Stimulated activated naive B cell treated with anti-CD40 and anti-IgM and Interleukin-4, amounts not matched to agents 10 μg/mL and 1 μg/mL and 100 μg/mL, for 72 hours (primary cell): Measurements from ENCODE around the gene NAV1.

Experiments
- ATAC-seq, 2 donors: fragments of 150-1000 bp; cut with Tn5 transposase; replicated peaks; 2 replicates each; pipeline ENCODE4 v1.10.0; 2021; ENCODE audit warnings: moderate library complexity in 1 of 2
- DNase-seq: peaks from one replicate; pipeline ENCODE4 v3.0.0; 2021
- H3K27ac Mint-ChIP-seq: one replicate; pipeline ENCODE4 v1.8.0; 2022; ENCODE audit warnings: mild to moderate bottlenecking, mixed read lengths
- H3K27me3 Mint-ChIP-seq, 2 donors: one replicate each; pipeline ENCODE4 v1.8.0; 2022; ENCODE audit warnings: mixed read lengths in 2 of 2
- H3K36me3 Mint-ChIP-seq, 2 donors: one replicate each; pipeline ENCODE4 v1.8.0; 2022; ENCODE audit warnings: mixed read lengths in 2 of 2, mild to moderate bottlenecking in 1 of 2
- H3K4me1 Mint-ChIP-seq, 2 donors: one replicate each; pipeline ENCODE4 v1.8.0; 2022; ENCODE audit warnings: mixed read lengths in 2 of 2, mild to moderate bottlenecking in 1 of 2
- H3K4me3 Mint-ChIP-seq, 2 donors: one replicate each; pipeline ENCODE4 v1.8.0; 2022; ENCODE audit warnings: mild to moderate bottlenecking in 2 of 2, mixed read lengths in 2 of 2, moderate library complexity in 1 of 2
- H3K9me3 Mint-ChIP-seq, 2 donors: one replicate each; pipeline ENCODE4 v1.8.0; 2022; ENCODE audit warnings: mixed read lengths in 2 of 2, mild to moderate bottlenecking in 1 of 2

Gene NAV1

DNA sequence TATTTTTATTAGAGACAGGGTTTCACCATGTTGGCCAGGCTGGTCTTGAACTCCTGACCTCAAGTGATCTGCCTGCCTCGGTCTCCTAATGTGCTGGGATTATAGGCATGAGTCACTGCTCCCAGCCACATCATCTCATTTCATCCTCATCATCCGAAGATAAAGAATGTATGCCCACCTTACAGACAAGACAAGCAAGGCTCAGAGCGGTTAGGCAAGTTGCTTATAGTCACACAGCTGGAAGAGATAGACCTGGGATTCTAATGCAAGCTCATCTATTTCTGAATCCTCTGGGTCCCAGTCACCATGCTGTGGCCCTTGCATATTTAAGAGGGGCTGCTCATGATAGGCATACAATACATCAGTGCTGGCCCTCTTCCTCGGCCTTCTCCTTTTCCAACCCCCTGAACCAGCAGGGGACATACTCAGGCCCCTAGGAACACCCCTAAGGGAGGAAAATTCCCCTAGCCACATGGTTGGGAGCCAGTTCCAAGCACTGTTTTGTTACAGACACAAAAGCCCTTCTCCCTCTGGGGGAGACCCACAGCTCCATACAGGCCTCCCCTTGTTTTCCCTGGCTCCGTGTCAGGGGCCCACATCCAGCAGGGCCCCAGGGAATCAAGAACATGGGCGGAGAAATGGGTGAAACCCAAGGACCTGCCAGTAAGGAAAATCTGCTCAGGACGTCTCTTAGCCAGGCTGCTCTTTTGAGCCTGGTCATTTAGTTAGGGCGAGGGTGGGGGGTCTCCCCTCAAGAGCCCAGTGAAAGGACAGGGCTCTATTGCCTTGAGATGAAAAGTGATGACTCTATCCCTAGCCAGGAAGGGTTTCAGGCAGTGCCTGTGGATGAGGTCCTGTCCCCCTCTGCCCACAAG, 38.9 kb upstream of the NAV1 start:
- H3K27ac Mint-ChIP-seq, result no peak overlapping the region

DNA sequence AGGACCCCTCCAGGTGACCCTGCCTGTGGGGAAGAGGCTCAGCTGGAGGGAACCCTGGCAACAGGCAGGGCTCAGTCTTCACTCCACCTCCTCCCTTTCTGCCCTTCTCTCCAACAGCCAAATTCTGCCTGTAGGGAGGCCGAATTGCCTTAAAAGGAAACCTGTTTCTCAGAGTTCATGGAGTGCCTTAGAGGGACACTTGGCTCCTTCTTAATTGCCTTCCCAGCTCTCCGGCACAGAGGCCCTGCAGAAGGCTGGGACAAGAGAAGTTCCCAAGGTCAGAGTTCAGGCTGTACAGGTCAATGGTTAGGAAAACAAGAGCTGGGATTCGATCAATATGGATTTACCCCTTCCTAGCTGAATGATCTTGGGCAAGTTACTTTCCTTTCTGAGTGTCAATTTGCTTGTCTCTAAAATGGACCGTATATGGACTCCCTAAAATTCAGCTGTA, 38.2 kb upstream of the NAV1 start:
- Mint-ChIP-seq H3K9me3 (no peaks in the 10 kb centered on the region), H3K4me3 (no peak overlapping the region), H3K4me1 (peaks cover 6 to 24% of the 10 kb centered on the region in 2 donors), H3K36me3 (peaks cover 20 to 21% of the 10 kb centered on the region in 2 donors), H3K27me3 (no peaks in the 10 kb centered on the region), H3K27ac (no peak overlapping the region)
- DNase-seq, result no peak
- ATAC-seq, result no peak

More for the DNA sequence above, 38.9 kb upstream of the NAV1 start:
- H3K27me3 Mint-ChIP-seq, result no peaks in the 10 kb centered on the region
- peaks cover 0 to 18% of the 10 kb centered on the region in 2 donors for H3K4me1 Mint-ChIP-seq
- no peak for DNase-seq
- no peak overlapping the region for H3K4me3 Mint-ChIP-seq
- H3K36me3 Mint-ChIP-seq, result peaks cover 19 to 24% of the 10 kb centered on the region in 2 donors
- no peaks in the 10 kb centered on the region for H3K9me3 Mint-ChIP-seq
- ATAC-seq, result no peak

DNA sequence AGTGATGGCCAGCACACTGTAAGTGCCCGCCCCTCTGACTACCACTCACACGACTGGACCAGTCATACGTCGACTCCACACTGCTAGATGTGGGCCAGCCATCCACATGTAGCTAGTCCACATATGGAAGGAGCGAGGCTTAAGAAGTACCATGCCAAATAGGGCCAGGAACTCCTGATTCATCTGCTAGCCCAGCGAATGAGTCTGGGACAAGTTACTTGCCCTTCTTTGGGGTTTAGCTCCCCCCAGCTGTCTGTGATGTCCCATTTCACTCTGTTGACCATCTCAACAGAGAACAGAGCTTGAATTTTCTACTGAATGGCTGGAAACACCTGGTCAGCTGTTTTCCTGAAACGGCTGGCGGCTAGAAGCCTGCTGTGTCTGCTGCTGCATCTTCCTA, 37.8 kb upstream of the NAV1 start:
- Mint-ChIP-seq H3K4me3 (no peak overlapping the region), H3K9me3 (no peaks in the 10 kb centered on the region), H3K27me3 (no peaks in the 10 kb centered on the region), H3K4me1 (peaks cover 11 to 29% of the 10 kb centered on the region in 2 donors), H3K27ac (no peak overlapping the region), H3K36me3 (peaks cover 16% of the 10 kb centered on the region in 2 donors)
- no peak for DNase-seq
- no peak for ATAC-seq

DNA sequence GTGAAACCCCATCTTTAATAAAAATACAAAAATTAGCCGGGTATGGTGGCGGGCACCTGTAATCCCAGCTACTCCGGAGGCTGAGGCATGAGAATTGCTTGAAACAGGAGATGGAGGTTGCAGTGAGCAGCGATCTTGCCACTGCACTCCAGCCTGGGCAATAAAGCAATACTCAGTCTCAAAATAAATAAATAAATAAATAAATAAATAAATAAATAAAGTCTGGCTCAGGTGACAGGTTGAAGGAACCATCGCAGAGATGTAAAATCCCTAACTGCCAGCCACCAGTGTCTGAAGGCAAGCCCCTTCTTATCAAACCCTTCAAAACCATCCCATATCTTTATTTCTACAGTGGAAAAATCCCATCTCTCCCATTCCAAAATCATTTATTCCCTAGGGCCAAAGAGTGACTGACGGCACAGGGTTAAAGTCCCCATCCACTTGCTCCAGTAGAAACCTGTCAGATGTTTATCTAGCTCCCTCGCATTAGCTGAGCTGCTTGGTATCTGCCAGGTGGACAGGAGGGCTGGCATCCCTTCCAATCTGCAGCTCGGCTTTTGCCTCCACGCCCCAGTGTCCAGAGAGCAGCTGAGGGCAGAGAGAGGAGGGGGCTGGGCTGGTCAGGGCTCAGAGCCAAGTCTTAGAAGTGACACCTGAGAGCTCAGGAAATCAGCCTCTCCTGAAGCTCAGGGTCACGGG, 37.0 kb upstream of the NAV1 start:
- no peaks in the 10 kb centered on the region for H3K9me3 Mint-ChIP-seq
- peaks cover 14 to 15% of the 10 kb centered on the region in 2 donors for H3K36me3 Mint-ChIP-seq
- peaks cover 11 to 34% of the 10 kb centered on the region in 2 donors for H3K4me1 Mint-ChIP-seq
- H3K27me3 Mint-ChIP-seq, result no peaks in the 10 kb centered on the region
- DNase-seq (no peak), ATAC-seq (no peak)
- no peak overlapping the region for H3K4me3 Mint-ChIP-seq
- no peak overlapping the region for H3K27ac Mint-ChIP-seq

DNA sequence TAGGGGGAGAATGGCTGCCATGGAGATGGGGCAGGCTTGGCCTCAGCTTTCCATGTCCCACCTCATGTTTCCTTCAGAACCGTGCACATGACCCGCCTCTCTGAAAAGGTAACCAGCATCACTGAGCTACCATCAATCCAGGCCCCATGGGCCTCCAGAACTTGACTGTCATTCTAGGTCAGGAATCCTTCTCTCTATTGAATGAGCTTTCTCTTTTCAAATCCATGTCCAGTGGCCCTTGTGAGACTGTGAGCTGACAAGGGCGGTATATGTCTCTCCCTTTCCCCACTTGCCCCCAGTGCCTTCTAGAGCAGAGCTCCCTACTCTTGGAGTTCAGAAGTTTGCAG, 36.4 kb upstream of the NAV1 start:
- ATAC-seq, result no peak

DNA sequence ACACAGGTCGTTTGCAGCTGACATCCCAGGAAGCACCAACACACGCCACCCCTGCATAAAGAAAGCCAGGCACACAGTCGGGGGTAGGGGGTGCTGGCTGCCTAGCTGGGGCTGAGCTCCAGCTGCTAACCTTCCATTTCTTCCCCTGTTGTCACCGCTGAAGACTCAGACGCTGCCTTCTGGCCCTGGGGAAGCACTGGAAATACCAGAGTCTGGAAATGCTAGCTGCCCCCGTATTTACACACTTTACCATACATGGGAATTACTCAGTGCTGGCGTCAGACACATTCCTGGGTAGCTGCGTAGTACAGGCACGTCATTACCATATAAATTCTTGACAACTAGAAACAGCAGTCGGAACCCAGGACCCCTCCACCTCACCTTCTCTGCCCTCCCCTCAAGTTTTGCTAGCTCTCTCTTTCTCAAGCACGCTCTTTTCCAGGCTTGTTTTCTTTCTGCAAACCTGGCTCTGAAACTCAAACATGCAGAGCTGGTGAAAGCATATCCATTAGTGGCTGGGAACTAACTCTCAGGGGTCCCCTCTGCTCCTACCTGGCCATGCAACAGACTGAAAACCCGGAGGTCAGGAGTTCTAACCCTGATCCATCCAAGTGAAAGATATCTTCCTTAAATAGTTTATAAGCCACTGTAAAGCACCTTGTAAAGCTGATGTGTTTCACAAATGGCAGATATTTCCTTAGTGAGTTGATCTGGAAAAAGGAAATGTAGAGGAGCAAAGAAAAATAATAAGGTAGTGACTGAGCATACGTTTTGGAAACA, 35.3 kb upstream of the NAV1 start:
- H3K9me3 Mint-ChIP-seq, result no peaks in the 10 kb centered on the region
- H3K27me3 Mint-ChIP-seq, result no peaks in the 10 kb centered on the region
- no peak overlapping the region for H3K27ac Mint-ChIP-seq
- peaks cover 6 to 8% of the 10 kb centered on the region in 2 donors for H3K36me3 Mint-ChIP-seq
- H3K4me3 Mint-ChIP-seq, result no peak overlapping the region
- DNase-seq (no peak), ATAC-seq (no peak)
- H3K4me1 Mint-ChIP-seq, result peaks cover 17 to 35% of the 10 kb centered on the region in 2 donors

More for the DNA sequence above, 36.4 kb upstream of the NAV1 start:
- Mint-ChIP-seq H3K4me1 (peaks cover 13 to 37% of the 10 kb centered on the region in 2 donors), H3K27me3 (no peaks in the 10 kb centered on the region), H3K4me3 (no peak overlapping the region), H3K36me3 (peaks cover 14 to 15% of the 10 kb centered on the region in 2 donors), H3K9me3 (no peaks in the 10 kb centered on the region), H3K27ac (no peak overlapping the region)
- no peak for DNase-seq

DNA sequence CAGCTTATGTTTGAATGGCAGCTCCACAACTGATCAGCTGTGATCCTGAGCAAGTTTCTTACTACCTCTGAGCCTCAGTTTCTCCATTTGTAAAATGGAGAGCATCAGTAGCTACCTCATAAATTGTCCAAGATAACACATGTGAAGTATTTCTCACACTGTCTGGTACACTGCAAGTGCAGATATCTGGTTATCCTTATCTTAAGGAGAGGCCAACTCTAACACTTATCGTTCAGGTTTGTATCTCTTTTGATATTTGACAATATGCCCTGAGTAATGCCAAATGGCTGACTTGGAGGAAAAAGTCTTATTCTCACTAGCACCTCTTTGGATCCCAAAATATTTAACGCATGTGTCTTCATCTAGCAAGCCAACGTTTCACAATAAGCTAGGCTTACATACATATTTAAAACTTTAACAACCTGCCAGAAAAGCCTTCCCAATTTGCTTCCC, 34.7 kb upstream of the NAV1 start:
- H3K27ac Mint-ChIP-seq, result no peak overlapping the region
- H3K27me3 Mint-ChIP-seq, result no peaks in the 10 kb centered on the region
- no peak overlapping the region for H3K4me3 Mint-ChIP-seq
- peaks cover 6 to 8% of the 10 kb centered on the region in 2 donors for H3K36me3 Mint-ChIP-seq
- DNase-seq (no peak), ATAC-seq (no peak)
- H3K4me1 Mint-ChIP-seq, result peaks cover 17 to 35% of the 10 kb centered on the region in 2 donors
- H3K9me3 Mint-ChIP-seq, result no peaks in the 10 kb centered on the region

DNA sequence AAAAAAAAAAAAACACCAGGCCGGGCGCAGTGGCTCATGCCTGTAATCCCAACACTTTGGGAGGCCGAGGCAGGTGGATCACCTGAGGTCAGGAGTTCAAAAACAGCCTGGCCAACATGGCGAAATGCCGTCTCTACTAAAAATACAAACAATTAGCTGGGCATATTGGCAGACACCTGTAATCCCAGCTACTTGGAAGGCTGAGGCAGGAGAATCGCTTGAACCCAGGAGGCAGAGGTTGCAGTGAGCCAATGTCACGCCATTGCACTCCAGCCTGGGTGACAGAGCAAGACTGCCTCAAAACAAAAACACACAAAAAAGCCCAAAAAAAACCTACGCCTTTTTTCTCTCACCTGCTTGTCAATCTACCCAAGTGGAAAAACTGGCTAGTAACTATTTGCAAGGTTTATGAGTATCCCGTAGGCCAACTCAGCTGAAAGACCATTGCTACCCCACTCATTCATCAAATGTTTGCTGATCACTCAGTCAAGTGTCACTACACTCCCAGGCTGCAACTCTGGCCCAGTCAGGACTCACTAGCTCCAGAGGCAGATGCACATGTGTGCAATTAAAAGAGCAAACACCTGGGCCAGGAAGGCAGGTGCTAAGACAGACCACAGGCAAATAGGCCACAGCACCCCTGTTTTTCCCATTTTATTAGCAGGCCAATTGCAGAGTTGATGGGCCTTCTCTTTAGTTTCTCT, 34.0 kb upstream of the NAV1 start:
- peak overlapping the region in 1 of 2 donors; percentile 90 for H3K4me3 Mint-ChIP-seq
- ATAC-seq, result no peak
- peaks cover 17 to 35% of the 10 kb centered on the region in 2 donors for H3K4me1 Mint-ChIP-seq
- H3K27ac Mint-ChIP-seq, result no peak overlapping the region
- no peaks in the 10 kb centered on the region for H3K9me3 Mint-ChIP-seq
- H3K27me3 Mint-ChIP-seq, result no peaks in the 10 kb centered on the region
- H3K36me3 Mint-ChIP-seq, result peaks cover 7 to 10% of the 10 kb centered on the region in 2 donors
- DNase-seq, result no peak

DNA sequence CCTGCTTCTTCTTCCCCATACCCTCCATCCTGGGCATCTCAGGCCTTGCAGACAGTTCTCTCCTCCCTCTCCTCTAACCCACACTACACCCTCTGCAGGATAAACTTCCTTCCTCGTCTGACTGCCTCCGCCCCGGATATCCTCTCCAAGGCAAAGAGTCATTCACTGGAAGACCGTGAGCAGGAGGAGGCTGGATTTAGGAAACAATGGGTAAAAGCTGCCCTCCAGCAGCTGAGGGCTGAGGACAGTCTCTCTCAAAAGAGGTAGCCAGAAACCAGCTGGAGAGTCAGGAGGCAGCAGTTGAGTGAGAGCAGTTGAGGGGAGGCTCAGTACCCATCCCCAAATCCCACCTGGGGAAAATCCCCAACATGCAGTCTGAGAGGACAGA, 33.4 kb upstream of the NAV1 start:
- H3K9me3 Mint-ChIP-seq, result no peaks in the 10 kb centered on the region
- DNase-seq (no peak), ATAC-seq (no peak)
- H3K27ac Mint-ChIP-seq, result no peak overlapping the region
- peaks cover 19 to 35% of the 10 kb centered on the region in 2 donors for H3K4me1 Mint-ChIP-seq
- no peaks in the 10 kb centered on the region for H3K27me3 Mint-ChIP-seq
- peaks cover 9 to 13% of the 10 kb centered on the region in 2 donors for H3K36me3 Mint-ChIP-seq
- peak overlapping the region; percentile 6 to 90 for H3K4me3 Mint-ChIP-seq

DNA sequence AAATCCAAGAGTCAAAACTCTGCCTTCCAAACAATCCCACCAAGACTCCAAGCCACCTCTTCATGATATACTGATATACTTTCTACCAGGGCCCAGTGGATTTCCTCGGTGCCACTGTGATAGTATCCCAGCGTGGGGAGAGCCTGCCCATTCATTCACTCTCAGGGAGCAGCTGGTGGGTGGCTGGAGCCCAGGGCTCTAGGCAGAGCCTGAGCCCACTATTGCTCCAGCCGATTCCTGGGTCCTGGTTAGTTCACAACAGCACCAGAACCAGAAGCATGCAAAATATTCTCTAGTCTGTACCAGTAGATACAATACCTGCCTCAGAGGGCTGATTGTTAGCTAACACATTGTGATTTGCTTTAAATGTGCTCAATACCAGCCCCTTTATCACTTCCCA, 32.8 kb upstream of the NAV1 start:
- peaks cover 19 to 35% of the 10 kb centered on the region in 2 donors for H3K4me1 Mint-ChIP-seq
- H3K9me3 Mint-ChIP-seq, result no peaks in the 10 kb centered on the region
- H3K36me3 Mint-ChIP-seq, result peaks cover 9 to 13% of the 10 kb centered on the region in 2 donors
- H3K27me3 Mint-ChIP-seq, result no peaks in the 10 kb centered on the region
- DNase-seq, result no peak
- H3K27ac Mint-ChIP-seq, result peak overlapping the region; percentile 85
- no peak for ATAC-seq
- peak overlapping the region; percentile 90 for H3K4me3 Mint-ChIP-seq

DNA sequence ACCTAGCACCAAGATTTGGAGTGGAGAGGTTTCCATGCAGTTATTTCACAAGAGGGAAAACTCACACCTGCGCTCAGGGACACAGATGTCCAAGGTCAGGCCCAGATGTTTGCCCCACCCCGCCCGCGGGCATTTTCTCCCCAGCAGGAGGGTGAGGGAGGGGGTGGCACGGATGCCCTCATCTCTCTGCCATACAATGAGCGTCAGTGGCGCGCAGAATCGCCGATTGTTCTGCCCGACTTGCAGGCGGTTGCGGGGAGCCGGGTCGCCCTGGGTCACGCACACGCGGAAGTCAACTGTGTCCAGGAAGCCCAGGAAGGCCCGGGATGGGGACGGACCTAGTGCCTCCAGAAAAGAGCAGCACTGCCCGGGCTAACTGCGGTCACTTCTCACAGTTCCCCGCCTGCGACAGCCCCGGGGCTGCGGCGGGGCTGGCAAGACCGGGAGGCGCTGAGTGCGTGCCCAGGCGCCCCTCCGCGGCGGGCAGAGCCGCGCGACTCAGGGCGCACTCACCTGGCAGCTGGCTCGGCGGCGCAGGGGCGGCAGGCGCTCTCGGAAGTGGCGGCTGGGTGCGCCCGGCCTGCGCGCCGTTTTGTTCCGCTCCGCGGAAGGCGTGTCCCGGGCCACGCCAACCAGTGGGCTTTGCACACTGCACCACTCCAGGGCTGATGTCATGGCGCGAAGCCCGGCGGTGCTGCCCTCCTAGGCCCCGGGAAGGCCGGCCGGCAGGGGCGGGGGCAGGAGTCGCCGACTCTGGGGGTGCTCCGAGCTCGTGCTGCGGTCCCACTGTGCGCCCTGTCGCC, 32.2 kb upstream of the NAV1 start, which contains the start of gene CSRP1:
TSS of gene CSRP1 (minus strand) at position 567 of the 803 bp plus-strand sequence. CDS start 10,820 bp downstream, outside the sequence.
- H3K4me3 Mint-ChIP-seq, result peak within 1 kb of the TSS; percentile 90
- H3K4me1 Mint-ChIP-seq, result peaks cover 23 to 40% of the 10 kb centered on the region in 2 donors
- DNase-seq (peak; percentile 69), ATAC-seq (peak; percentile 96 to 97)
- H3K9me3 Mint-ChIP-seq, result no peaks in the 10 kb centered on the region
- H3K27ac Mint-ChIP-seq, result peak within 1 kb of the TSS; percentile 85
- H3K27me3 Mint-ChIP-seq, result no peaks in the 10 kb centered on the region
- H3K36me3 Mint-ChIP-seq, result peaks cover 9 to 13% of the 10 kb centered on the region in 2 donors

DNA sequence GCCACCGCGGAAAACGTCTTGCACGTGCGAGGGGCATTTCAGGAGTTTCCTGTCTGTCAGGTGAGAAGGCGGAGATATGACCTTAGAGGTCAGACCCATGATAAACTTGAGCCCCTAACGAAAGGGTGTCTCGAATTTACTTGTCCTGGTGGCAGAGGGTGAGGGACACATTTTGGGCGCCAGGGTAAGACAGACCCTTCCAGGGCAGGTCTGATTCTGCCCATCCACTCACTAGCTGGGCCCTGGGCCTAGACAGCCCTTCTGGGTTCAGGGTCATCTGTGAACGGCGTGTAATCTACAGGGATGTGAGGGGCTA, 31.6 kb upstream of the NAV1 start:
- Mint-ChIP-seq H3K4me3 (peak overlapping the region; percentile 77 to 90), H3K4me1 (peaks cover 26 to 44% of the 10 kb centered on the region in 2 donors), H3K36me3 (peaks cover 9 to 13% of the 10 kb centered on the region in 2 donors), H3K27ac (peak overlapping the region; percentile 76), H3K27me3 (no peaks in the 10 kb centered on the region), H3K9me3 (no peaks in the 10 kb centered on the region)
- DNase-seq (no peak), ATAC-seq (peak; percentile 26)

DNA sequence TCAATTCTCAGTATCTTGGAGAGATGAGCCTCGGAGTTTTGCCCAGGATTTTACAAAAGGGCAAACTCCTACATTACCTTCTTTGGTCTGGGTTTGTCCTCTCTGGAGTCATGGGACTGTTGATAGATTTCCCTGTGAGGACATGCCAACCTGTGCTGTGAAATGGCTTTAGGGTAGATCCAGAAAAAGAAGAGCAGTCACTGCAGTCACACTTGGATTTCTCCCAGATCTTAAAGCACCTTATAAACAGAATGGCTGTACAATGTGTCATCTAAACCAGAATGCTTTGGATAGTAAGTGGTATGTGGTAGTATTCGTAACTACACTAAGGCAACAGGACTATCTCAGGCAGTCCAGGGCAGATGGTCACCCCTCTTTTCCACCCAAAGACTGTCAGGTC, 30.1 kb upstream of the NAV1 start:
- Mint-ChIP-seq H3K4me3 (no peak overlapping the region), H3K36me3 (peaks cover 6 to 7% of the 10 kb centered on the region in 2 donors), H3K9me3 (no peaks in the 10 kb centered on the region), H3K4me1 (peaks cover 27 to 38% of the 10 kb centered on the region in 2 donors), H3K27ac (no peak overlapping the region), H3K27me3 (no peaks in the 10 kb centered on the region)
- ATAC-seq (no peak), DNase-seq (no peak)
